Spleen (tissue), 11 donors: ENCODE data around the gene FAM193A. TPM values are rescaled to one million over a fixed set of nuclear protein-coding genes. Genes with fewer than 3 reads are reported as not detected.
A peak's percentile ranks its signal among the peaks of the same experiment; 100 is the strongest.

Experiments
- DNase-seq: peaks from one replicate; pipeline ENCODE4 v3.0.0-alpha.2; 2020
- H3K27ac ChIP-seq, 8 donors: fragments of 200-600 bp; sonication (generic) in 7 of 8; 1 replicate in 4 of 8; 2 replicates in 4 of 8; pipeline versions ENCODE4 v1.5.0 to v1.8.0; 2016 to 2021; ENCODE audit warnings: inconsistent platforms in 4 of 8, mild to moderate bottlenecking in 4 of 8, moderate library complexity in 1 of 8
- H3K27me3 ChIP-seq, 7 donors: fragments of 200-600 bp; sonication (generic) in 6 of 7; replicated peaks in 1 of 7; 1 replicate in 4 of 7; 2 replicates in 3 of 7; pipeline versions ENCODE4 v1.5.0 to v1.8.0; 2016 to 2021; ENCODE audit warnings: inconsistent platforms in 3 of 7, mild to moderate bottlenecking in 1 of 7
- H3K36me3 ChIP-seq, 6 donors: fragments of 200-600 bp; sonication (generic) in 5 of 6; 1 replicate in 4 of 6; 2 replicates in 2 of 6; pipeline versions ENCODE4 v1.5.0 to v1.8.0; 2016 to 2021; ENCODE audit warnings: inconsistent platforms in 2 of 6
- H3K4me1 ChIP-seq, 6 donors: fragments of 200-600 bp; sonication (generic) in 5 of 6; 1 replicate in 3 of 6; 2 replicates in 3 of 6; pipeline versions ENCODE4 v1.5.0 to v1.8.0; 2016 to 2021; ENCODE audit warnings: inconsistent platforms in 3 of 6
- H3K4me3 ChIP-seq, 8 donors: fragments of 200-600 bp; sonication (generic) in 7 of 8; 1 replicate in 4 of 8; 2 replicates in 4 of 8; pipeline versions ENCODE4 v1.5.0 to v1.8.0; 2016 to 2021; ENCODE audit warnings: inconsistent platforms in 4 of 8, mild to moderate bottlenecking in 4 of 8, moderate library complexity in 2 of 8
- H3K9me3 ChIP-seq, 8 donors: fragments of 200-600 bp; sonication (generic) in 7 of 8; 1 replicate in 4 of 8; 2 replicates in 4 of 8; pipeline versions ENCODE4 v1.5.0 to v1.8.0; 2016 to 2021; ENCODE audit warnings: inconsistent platforms in 4 of 8
- CTCF ChIP-seq, 11 experiments: fragments of 200-600 bp in 7 of 11; fragments of 450-650 bp in 4 of 11; sonication (generic) in 4 of 11; IDR thresholded peaks in 8 of 11; conservative IDR thresholded peaks in 3 of 11; 1 replicate in 7 of 11; 2 replicates in 4 of 11; pipeline versions ENCODE4 v1.4.0 to v1.8.0; 2016 to 2021; ENCODE audit warnings: antibody characterized with exemption in 11 of 11, inconsistent platforms in 4 of 11, mild to moderate bottlenecking in 1 of 11
- POLR2A ChIP-seq, 3 donors: fragments of 450-650 bp; IDR thresholded peaks; one replicate each; pipeline ENCODE4 v1.5.1; 2017; ENCODE audit warnings: antibody characterized with exemption in 3 of 3, mild to moderate bottlenecking in 1 of 3
- POLR2AphosphoS5 ChIP-seq, 3 donors: sonication (generic); formaldehyde crosslinking; IDR thresholded peaks; one replicate each; pipeline ENCODE4 v1.5.1; 2017; ENCODE audit warnings: antibody characterized with exemption in 3 of 3
- WGBS, 5 donors: extraction: QIAGEN DNeasy Blood & Tissue Kit in 3 of 5; methylation state at CpG; one replicate each; pipeline versions ENCODE4 v1.1.5 to v1.1.7; 2013 to 2018; 5-methylcytosine and 5-hydroxymethylcytosine counted together
- intact Hi-C: fragments of 100-400 bp; cut with DNase I; formaldehyde crosslinking; loops from one replicate; pipeline ENCODE4 v1.15.0; 2023; ENCODE audit warnings: low total_unique reads
- polyA plus RNA-seq, 3 donors: library from polyadenylated mRNA; stranded (reverse); fragments of 200-250 nt; gene quantifications; one replicate each; pipeline ENCODE4 v1.2.1, GENCODE V29; 2013
- total RNA-seq, 7 donors: library from RNA; depleted of rRNA in 3 of 7; stranded (reverse); fragments of >200 nt in 3 of 7; fragmentation: NEBNext Ultra II Directional in 4 of 7; extraction: Animal tissue kit (Norgen Biotek cat#: 25700) in 4 of 7; gene quantifications; one replicate each; pipeline versions ENCODE4 v1.1.0 to v1.2.1, GENCODE V29; 2016 to 2021
- donor health status: healthy with polysubstance abuse.
- donor health status: DM: no; HTN: no; CAD: no; lungs with moderate emphysema.
- donor health status: DM: no; HTN: no; CAD: no.
- donor health status: Bipolar disorder and iron deficiency.
- donor health status: healthy.
- donor health status: DM: no; HTN: no; CAD: no.
- donor health status: DM: yes; HTN: yes; CAD: no.

The FAM193A gene
- total and polyA plus RNA-seq, 10 donors, result 6.2 to 37.7 (median 31.6) TPM

- Histone ChIP-seq H3K36me3 (peaks cover 0 to 74% (median 24%) of the 10 kb centered on the region in 6 donors), H3K4me1 (peaks cover 6 to 39% (median 23%) of the 10 kb centered on the region in 6 donors), H3K27me3 (no peaks in the 10 kb centered on the region), H3K4me3 (no peak overlapping the region), H3K9me3 (no peaks in the 10 kb centered on the region), H3K27ac (peak overlapping the region in 7 of 8 donors; percentile 18 to 80 (median 43))
- TF ChIP-seq POLR2A (IDR thresholded peaks at IDR 0.05) (no peak), CTCF (IDR thresholded peaks at IDR 0.05 in 8 of 11, conservative IDR thresholded peaks at IDR 0.05 in 3 of 11) (no peak), POLR2AphosphoS5 (IDR thresholded peaks at IDR 0.05) (no peak)
- intact Hi-C loops, result no loop called here
- 86 to 89% (median 88%) methylated on average over 5 of the region's 5 CpGs for WGBS, 5 donors
- no peak for DNase-seq
Observed at GRCh38 chr4:2713337-2713736, 176.9 kb downstream of the FAM193A start.

GRCh38 chr4:2714061-2714770 is 177.8 kb downstream of the FAM193A start:
- DNase-seq, result peak; percentile 42
- H3K36me3 ChIP-seq, result peaks cover 0 to 74% (median 28%) of the 10 kb centered on the region in 6 donors
- H3K4me1 ChIP-seq, result peaks cover 6 to 39% (median 23%) of the 10 kb centered on the region in 6 donors
- WGBS, 5 donors, result 28 to 42% (median 34%) methylated on average over 10 of the region's 10 CpGs
- no peak overlapping the region for H3K4me3 ChIP-seq
- no peaks in the 10 kb centered on the region for H3K27me3 ChIP-seq
- intact Hi-C loops, result no loop called here
- H3K27ac ChIP-seq, result peak overlapping the region; percentile 29 to 80 (median 50)
- no peak for TF ChIP-seq CTCF (IDR thresholded peaks at IDR 0.05 in 8 of 11, conservative IDR thresholded peaks at IDR 0.05 in 3 of 11)
- peak in 2 of 3 donors; percentile 14 to 43 for TF ChIP-seq POLR2AphosphoS5 (IDR thresholded peaks at IDR 0.05)
- no peaks in the 10 kb centered on the region for H3K9me3 ChIP-seq

- H3K27me3 ChIP-seq, result no peaks in the 10 kb centered on the region
- H3K27ac ChIP-seq, result peak overlapping the region in 5 of 8 donors; percentile 29 to 80 (median 63)
- no peak for DNase-seq
- no peak overlapping the region for H3K4me3 ChIP-seq
- no peaks in the 10 kb centered on the region for H3K9me3 ChIP-seq
- intact Hi-C loops, result no loop called here
- H3K4me1 ChIP-seq, result peaks cover 6 to 39% (median 23%) of the 10 kb centered on the region in 6 donors
- WGBS, 5 donors, result 49 to 88% (median 70%) methylated on average over 4 of the region's 4 CpGs
- TF ChIP-seq POLR2A (IDR thresholded peaks at IDR 0.05), result no peak
- TF ChIP-seq CTCF (IDR thresholded peaks at IDR 0.05 in 8 of 11, conservative IDR thresholded peaks at IDR 0.05 in 3 of 11), result no peak
- TF ChIP-seq POLR2AphosphoS5 (IDR thresholded peaks at IDR 0.05), result no peak
- H3K36me3 ChIP-seq, result peaks cover 0 to 76% (median 31%) of the 10 kb centered on the region in 6 donors
Observed at GRCh38 chr4:2714918-2715317, 178.5 kb downstream of the FAM193A start.

GRCh38 chr4:2715426-2715825 is 179.0 kb downstream of the FAM193A start:
- Histone ChIP-seq H3K4me1 (peaks cover 6 to 39% (median 23%) of the 10 kb centered on the region in 6 donors), H3K36me3 (peaks cover 0 to 77% (median 35%) of the 10 kb centered on the region in 6 donors), H3K27ac (peak overlapping the region in 2 of 8 donors; percentile 67 to 80), H3K27me3 (no peaks in the 10 kb centered on the region), H3K4me3 (no peak overlapping the region), H3K9me3 (no peaks in the 10 kb centered on the region)
- 70 to 72% (median 71%) methylated on average over 5 of the region's 5 CpGs for WGBS, 5 donors
- no peak for TF ChIP-seq POLR2A (IDR thresholded peaks at IDR 0.05)
- no peak for TF ChIP-seq POLR2AphosphoS5 (IDR thresholded peaks at IDR 0.05)
- TF ChIP-seq CTCF (IDR thresholded peaks at IDR 0.05 in 8 of 11, conservative IDR thresholded peaks at IDR 0.05 in 3 of 11), result no peak
- DNase-seq, result no peak
- intact Hi-C loops, result no loop called here
